GM21528 (cell line): ENCODE data around the gene FBF1.

Experiments used
- ATAC-seq: cut with Tn5 transposase; IDR thresholded peaks from one replicate; pipeline ENCODE4 v1.9.1; 2021; ENCODE audit warnings: mild to moderate bottlenecking, moderate library complexity; ENCODE audit not compliant: unreplicated experiment, low FRiP score

The FBF1 gene

DNA sequence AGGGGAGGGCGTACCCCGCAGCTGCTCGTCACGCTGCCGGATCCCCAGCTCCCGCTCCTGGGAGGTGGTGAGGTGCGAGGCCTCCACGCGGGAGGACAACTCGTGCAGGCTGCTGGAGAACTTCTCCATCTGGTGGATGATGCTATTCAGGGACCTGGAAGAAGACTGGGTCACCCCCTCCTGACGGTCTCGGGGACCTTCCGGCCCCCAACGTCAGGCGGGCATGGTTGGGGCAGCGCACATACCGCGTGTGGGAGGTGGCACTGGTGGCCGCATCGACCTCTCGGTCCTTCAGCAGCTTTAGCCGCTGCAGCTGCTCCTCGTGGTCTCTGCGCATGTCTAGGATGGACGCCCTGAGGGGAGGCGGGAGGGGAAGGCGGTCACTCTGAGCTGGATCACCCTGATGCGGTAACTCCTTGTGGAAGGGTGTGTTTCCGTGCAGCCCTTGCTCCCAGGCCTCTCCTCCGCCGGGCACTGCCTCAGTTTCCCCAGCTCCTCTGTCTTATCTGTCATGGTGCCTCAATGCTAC is 22.9 kb downstream of the FBF1 start:
- no peak for ATAC-seq

DNA sequence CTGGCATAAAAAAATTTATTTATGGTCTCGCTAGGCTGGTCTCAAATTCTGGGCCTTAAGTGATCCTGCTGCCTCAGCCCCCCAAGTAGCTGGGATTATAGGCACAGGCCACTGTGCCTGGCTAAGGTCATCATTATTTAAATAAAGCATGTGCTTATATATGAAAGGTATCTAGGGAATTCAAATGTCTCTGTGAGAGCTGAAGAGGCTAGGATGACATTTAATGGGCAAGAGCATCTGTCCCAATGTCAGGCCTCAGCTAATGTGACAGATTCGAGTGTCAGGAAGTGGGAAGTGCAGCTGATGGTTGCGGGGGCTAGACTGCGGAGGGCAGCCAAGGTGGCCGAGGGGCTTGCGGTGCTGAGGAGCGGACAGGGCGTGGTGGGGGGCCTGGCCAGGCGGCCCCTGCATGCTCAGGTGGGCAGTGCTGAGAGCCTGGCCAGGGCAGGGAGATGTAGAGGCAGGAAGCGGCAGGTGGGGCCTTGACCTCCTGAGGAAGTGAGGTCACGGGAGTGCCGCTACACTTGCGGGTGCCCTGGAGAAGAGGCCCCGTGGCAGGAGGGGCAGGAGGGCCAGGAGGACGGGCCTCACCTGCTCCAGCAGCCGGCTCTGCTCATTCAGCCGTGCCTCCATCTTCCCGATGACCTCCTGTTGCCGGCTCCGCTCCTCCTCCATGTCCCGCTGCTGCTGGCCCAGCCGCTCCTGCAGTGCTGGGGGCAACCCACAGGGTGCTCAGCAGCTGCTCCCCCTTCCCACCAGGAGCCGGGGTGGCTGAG is 23.5 kb downstream of the FBF1 start:
- no peak for ATAC-seq

DNA sequence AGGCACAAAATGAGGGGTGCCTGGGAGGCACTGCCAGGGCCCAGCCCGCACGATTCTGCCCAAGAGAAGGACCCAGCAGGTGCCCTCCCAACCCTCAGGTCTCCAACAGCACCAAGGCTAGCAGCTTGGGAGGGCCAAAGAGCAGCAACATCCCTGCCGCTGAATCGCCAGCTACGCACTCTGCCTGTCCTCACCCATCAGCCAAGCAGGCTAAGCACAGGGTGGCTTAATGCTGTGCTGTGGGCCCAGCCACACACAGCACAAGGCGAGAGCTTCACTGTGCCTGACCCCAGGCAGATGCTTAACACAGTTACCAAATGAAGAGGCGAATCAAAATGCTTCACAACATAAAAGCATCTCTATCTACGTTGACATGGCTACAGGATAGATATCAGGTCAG is 25.6 kb downstream of the FBF1 start:
- no peak for ATAC-seq

DNA sequence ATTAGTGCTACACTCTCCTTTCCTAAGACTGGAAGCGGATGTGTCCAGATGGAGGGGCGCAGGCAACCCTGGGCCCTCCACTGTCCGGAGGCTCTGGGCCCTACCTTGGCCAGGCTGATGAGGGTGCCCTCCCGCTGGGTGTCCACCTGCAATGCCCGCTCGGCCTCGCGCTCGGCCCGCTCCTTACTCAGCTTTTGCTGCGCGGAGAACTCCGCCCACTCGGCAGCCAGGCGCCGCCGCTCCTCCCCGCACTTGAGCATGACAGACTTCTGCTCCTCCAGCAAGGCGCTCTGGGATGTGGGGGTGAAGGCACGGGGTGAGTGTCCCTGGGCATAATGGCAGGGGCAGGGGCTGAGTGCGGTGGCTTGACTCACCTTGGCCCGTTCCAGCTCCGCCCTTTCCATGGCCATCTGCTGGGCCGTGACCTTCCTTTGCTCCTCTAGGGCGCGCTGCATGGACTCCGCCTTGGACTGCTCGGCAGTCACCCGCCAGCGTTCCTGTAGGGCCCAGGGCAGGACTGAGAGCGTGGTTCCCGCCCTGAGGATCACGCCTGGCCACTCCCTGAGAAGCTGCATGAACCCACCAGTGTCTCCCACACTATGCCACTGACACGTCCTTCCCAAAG is 26.1 kb downstream of the FBF1 start:
- no peak for ATAC-seq

DNA sequence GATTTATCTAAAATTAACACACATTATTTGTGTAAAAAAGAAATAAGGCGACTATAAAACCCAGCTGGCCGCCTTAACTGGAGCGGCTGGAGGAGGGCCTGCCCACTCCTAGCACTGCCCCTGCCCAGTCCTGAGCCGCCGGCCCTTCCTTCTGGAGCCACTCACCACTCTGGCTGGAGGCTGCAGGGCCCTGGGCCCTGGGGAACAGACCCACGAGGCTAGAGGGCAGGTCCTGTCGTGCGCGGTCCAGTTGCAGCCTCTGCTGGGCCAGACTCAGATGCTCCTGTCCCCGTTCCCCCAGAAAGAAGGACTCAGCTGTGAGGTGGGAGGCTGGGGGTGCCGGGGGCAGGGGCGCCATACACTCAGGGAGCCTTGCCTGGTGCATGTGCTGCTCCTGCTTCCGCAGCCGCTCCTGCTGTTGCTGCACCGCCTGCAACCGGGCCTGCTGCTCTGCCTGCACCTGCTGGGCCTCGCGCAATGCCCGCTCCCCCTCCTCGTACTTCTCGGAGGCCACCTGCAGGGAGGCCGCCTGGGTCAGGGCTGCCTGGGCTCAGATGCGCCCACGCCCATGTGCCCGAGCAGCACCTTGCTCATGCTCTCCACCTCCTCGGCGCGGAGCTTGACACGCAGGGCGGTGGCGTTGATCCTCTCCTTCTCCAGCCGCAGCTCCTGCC is 27.2 kb downstream of the FBF1 start:
- ATAC-seq = no peak

DNA sequence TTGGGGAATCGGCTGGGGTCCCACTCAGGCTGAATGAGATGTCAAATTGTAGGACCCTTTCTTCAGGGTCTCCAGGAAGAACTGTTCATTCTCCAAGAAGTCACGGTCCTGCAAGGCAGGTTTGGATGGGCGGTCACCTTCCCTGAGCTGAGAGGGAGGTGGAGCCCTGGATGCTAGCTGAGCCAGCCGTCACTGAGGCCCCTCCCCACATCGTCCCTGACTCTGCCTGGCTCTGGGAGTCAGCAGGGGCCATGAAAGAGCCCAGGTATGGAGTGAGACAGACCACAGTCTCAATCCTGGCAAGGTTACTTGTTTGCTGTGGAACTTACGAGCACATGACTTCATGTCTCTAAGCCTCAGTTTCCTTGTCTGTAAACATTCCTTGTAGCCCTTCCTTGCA is 30.1 kb downstream of the FBF1 start:
- no peak for ATAC-seq

DNA sequence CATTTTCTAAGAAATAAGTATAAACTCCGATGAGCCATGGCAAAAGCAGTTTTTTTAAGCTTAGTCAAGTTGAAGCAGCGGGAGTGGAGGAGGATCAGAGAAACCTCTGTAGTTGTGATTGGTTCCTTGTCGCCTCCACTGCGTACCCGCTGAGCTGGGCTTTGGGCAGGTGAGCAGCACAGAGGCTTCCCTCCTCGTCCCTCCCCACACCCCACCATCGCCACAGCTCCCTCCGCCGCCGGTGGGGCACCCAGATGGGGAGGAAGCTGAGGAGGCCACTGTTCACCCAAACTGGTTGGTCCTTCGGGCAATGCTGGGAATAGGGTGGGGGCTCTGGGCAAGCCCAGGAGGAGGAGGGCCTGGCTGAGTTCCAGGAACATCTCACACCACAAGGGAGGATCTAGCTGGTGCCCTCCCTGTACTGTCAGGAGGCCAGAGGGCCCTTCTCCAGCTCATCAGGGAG is 31.0 kb downstream of the FBF1 start:
- no peak for ATAC-seq

DNA sequence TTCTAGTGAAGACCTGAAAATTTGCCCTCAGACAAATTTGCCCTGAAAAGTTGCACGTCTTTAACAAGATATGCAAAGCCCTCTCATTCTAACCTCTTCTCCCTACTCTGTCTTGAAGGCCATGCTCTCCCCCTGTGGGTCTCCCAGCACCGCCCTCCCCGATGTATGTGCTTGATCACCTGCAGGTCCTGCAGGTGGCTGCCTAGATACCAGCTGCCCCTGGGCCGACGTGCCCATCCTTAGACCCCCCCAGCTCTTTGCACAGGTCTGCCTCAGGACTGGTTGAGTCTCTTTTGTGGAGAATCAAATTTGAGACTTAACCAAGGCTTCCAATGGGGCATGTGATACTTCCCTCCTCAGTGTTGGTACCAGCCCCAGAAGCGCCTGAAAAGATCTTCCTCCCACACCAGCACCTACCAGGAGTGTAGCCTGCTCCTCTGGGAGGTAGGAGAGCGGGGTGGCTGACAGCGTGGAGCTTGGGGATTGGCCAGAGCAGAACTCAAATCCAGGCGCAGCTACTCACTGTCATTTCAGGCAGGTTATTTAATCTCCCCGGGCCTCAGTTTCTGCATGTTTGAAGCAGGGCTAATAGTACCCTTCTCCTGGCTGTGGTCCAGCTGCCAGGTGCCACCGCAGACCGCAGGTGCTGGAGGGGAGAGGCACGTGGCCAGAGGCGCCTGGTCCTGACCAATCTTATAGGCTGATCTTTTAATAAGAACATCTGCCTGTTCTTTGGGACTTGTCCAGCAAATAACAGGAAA is 31.6 kb downstream of the FBF1 start:
- no peak for ATAC-seq

DNA sequence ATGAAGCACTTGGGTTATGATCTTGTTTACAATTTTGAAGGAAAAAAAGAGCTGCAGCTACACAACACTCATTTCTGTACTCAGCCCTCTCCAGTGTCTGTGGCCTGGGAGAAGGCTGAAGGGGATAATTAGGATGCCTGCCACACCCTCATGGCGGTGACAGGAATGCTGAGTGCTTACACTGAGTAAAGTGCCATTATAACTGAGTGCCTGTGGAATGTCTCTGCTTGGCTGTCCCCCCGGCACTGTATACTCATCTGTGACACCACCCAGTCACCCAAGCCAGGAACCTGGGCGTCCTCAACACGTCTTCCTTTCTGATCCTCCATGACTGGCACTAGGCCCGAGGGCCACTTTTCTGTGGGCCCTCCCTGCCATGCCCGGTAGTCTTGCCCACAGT is 32.6 kb downstream of the FBF1 start:
- no peak for ATAC-seq

DNA sequence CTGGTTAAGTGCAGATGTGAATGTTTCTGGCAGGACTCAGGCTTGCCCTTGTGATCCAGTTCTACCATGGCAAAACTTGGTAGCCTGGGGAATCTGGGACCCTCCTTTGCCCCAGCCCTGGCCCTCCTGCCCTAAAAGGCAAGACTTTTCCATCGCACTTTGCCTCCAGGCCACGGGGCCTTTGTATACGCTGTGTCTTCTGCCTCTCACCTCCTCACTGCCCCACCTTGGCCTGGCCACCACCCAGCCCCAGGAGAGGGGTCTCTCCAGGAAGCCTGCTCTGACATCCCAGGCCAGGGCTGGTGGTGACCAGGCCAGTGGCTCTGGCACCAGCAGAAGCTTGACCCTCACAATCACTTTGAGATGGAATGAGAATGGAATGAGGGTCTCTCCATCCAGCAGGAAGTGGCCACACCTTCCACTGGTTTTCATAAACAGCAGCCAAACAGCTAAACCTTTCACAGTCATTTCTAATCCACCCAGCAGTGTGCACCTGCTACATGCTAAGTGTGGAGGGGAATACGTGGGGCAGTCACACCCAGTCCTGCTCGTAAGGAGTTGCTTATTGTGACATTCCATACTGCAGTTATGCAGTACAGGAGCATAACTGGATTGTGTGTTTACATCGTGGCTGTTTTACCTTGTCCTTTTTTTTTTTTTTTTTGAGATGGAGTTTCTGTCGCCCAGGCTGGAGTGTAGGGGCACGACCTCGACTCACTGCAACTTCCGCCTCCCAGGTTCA is 34.5 kb downstream of the FBF1 start:
- ATAC-seq = no peak

DNA sequence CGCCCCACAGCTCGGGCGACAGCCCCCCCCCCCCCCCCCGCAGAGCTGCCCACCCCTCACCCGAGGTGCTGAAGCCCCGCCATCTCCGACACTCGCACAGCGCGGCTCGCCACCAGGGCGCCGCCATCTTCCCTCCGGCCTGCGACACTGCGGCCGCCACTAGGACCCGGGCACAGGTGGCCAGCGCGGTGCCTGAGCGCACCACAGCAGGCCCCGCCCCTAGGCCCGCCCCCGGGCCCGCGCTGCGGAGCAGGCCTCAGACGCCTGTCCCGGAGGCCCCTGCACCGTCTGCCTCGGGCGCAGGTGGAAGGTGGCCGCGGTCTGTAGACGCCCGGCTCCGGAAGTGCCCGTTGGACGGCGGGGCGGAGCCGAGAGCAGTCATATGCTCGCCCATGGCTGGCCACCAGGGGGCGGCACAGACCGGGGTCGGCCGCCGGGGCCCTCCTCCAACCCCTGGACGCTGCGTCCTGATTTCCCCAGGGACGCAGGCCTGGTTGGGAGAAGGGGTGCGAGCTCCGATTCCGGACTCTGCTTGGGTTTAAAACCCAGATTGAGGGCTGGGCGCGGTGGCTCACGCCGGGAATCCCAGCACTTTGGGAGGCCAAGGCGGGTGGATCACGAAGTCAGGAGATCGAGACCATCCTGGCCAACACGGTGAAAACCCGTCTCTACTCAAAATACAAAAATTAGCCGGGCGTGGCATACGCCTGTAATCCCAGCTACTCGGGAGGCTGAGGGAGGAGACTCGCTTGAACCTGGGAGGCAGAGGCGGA is 35.9 kb downstream of the FBF1 start, which contains the start of gene MRPL38:
Gene MRPL38, minus strand, starts transcription at position 136 of the 773 bp plus-strand sequence. Its CDS starts 9 bp downstream, at position 127.
- ATAC-seq = peak; percentile 87

DNA sequence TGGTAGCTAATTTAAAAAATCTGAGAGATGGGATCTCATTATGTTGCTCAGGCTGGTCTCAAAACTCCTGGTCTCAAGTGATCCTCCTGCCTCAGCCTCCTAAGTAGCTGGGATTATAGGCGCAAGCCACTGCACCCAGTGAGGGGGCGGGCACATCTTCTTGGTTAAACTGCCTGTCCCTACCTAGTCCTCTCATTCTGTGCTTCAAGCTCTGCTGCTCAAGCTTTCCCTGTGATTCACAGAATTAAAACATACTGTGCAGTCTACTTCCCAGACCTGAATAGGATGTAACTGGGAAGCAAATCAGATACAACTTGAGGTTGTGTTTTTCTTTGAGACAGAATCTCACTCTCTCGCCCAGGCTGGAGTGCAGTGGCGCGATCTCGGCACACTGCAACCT is 38.4 kb downstream of the FBF1 start:
- ATAC-seq = no peak

DNA sequence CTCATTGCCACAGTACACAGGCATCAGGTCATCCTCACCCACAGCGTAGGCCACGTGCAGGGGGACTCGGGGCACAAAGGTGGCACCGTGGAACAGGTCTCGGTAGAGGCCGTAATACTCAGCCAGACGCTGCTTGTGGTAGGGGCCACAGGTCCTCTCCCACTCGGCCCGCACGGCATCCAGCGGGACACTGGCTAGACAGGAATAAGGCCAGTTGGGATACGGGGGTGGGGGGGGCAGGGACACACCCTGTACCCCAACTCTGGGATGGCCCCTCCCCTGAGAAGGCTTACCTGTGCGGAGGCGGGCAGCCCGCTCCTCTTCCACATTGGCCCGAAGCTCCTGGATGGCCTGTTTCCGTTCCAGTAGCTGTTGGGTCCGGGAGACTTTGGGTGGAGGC is 39.1 kb downstream of the FBF1 start:
- ATAC-seq = no peak

DNA sequence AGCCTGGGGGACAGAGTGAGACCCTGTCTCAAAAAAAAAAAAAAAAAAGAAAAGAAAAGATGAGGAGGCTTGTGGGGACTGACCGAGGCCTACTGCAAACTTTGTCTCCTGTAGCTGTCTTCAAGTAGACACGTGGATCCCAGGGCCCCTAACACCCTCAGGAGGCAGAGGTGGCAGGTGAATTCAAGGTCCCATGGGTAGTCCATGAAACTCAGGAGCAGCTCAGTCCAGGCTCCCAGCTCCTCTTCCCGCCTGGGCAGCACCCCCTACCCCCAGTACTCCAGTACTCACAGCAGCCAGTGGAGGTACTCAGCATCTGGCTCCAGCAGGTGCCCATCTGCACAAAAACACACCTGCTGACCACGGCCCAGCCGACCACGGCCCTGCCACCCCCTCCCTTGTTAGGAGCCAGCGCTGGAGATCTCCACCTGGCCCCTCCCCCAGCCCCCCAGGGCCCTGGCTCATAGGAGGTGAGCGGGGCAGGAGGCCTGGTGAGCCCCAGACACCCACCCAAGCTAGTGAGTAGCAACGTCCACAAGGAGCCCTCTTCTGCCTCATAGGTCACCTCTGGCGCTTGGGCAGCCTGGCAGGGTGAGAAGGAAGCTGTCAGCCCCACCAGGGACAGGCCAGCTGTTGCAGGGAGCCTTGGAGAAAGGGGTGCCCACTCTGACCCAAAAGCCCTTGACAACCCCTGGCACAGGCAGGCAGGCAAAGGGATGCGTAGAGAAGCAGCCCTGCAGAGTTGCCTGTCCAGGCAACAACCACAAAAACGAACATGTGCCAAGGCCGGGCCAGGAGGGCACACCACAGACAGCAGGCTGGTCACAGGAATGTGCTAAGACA is 39.9 kb downstream of the FBF1 start:
- no peak for ATAC-seq

DNA sequence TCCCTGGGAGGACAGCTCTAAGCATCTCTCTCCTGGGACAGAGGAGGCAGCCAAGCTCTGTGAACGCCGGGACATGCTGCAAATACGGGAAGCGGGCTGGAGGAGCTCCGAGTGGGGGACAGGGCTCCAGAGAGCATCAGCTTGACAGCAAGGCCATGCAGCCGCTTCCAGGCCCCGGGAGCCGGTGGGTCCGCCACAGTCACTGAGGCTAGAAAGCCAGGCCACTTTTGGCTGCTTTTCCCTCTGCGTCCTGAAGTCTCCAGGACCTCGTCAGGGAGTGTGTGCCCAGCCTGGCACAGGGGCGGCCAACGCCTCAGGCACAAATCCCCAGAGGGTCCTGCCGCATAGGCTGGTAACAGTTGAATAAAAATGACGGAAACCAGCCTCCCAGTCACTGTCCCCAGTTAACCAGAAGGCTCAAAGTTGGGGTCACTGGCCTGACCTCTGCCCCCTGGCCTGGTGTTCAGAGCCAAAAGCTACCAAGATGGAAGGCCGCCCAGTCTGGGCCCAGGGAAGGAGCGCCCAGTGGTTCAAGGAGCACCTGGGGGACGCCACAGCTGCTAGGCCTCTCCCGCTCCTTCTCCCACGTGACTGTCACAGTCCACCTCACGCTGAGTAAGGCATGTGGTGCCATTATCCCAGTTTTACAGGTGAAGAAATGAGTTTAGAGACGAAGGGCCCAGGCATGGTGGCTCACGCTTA is 40.9 kb downstream of the FBF1 start:
- no peak for ATAC-seq

DNA sequence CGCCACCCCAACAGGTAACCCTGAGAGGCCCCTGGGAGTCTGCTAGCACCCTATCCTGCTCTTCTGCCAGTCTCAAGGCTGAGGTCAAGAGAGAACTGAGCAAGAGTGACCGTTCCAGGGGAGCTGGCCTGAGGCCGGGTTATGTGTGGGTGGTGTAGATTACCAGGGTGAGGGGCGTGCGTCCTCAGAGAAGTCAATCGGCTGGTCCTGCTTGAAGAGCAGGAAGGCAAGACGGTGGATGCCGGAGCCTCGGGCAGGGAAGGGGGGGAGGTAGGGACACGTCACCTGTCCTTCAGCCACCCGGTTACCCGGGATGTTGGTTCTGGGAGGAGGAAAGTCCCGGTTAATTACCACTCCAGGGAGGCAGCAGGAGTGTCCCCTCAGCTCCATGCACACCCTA is 41.5 kb downstream of the FBF1 start:
- ATAC-seq = no peak

DNA sequence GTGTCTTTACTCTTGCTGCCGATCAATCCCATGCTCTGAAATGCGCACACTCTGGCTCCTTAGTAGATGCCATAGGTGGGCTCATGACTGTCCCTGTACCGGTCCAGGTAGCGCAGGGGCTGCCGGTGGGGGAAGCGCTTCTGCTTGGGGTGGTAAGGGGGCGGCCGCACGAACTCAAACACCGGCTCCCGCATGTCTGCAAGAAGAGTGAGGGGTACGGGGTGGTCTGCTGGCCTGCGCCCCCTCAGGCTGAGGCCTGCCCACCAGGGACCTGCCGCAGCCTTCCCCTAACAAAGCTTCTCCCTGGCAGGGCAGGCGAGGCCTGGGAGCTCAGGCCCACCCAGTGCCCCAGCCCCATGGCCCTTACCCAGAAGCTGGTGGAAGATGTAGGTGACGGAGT is 42.1 kb downstream of the FBF1 start:
- ATAC-seq = no peak

DNA sequence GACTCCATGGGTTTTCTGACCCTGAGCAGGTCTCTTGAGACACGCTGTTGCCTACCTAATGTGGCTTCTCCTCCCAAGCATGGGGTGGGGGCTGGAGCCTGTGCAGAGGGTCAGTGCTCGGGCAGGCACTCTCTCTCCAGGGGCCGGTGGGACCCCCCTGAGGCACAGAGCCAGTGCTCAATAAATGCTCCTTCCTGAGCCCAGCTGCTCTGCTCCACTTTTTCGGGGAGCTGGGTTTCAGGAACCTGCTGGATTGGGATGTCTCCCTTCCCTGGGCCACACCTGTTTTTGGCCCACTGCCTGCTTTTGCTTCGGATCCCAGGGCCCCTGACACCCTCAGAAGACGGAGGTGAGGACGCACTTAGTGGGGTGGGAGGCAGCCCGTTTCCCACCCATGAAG is 42.8 kb downstream of the FBF1 start:
- no peak for ATAC-seq
